Gastroesophageal sphincter (tissue), 4 donors: ENCODE measurements around the gene ANKS6. TPM values are rescaled to one million over a fixed set of nuclear protein-coding genes. Genes with fewer than 3 reads are reported as not detected.

Experiments used
- ATAC-seq: fragments of 150-250 bp; one replicate; pipeline ENCODE4 v1.9.1; 2016; ENCODE audit warnings: mild to moderate bottlenecking, moderate library complexity
- H3K27ac ChIP-seq, 4 donors: fragments of 200-600 bp; sonication (generic) in 3 of 4; 1 replicate in 3 of 4; 2 replicates in 1 of 4; pipeline ENCODE4 v1.5.1; 2016 to 2019
- H3K27me3 ChIP-seq: fragments of 200-600 bp; sonication (generic); one replicate; pipeline ENCODE4 v1.5.1; 2019
- H3K36me3 ChIP-seq, 2 donors: fragments of 200-600 bp; sonication (generic); one replicate each; pipeline ENCODE4 v1.5.1; 2019; ENCODE audit warnings: control low read depth in 1 of 2
- H3K4me1 ChIP-seq, 3 donors: fragments of 200-600 bp; sonication (generic); 1 replicate in 2 of 3; 2 replicates in 1 of 3; pipeline ENCODE4 v1.5.1; 2016 to 2019; ENCODE audit warnings: control low read depth in 2 of 3
- H3K4me3 ChIP-seq, 2 donors: fragments of 200-600 bp; sonication (generic); one replicate each; pipeline ENCODE4 v1.5.1; 2019; ENCODE audit warnings: mild to moderate bottlenecking in 1 of 2, moderate library complexity in 1 of 2
- H3K9me3 ChIP-seq, 3 donors: fragments of 200-600 bp; sonication (generic); one replicate each; pipeline ENCODE4 v1.5.1; 2017 to 2019; ENCODE audit warnings: control low read depth in 2 of 3
- CTCF ChIP-seq, 4 experiments: fragments of 200-600 bp in 2 of 4; fragments of 450-650 bp in 2 of 4; sonication (generic) in 1 of 4; IDR thresholded peaks; one replicate each; pipeline ENCODE4 v1.5.1; 2017 to 2019; ENCODE audit warnings: antibody characterized with exemption in 4 of 4, mild to moderate bottlenecking in 2 of 4, moderate library complexity in 2 of 4
- EP300 ChIP-seq: sonication (generic); formaldehyde crosslinking; IDR thresholded peaks from one replicate; pipeline ENCODE4 v1.6.1; 2017; ENCODE audit warnings: antibody characterized with exemption, mild to moderate bottlenecking
- POLR2A ChIP-seq, 2 donors: fragments of 450-650 bp; IDR thresholded peaks; one replicate each; pipeline ENCODE4 v1.6.1; 2017; ENCODE audit warnings: antibody characterized with exemption in 2 of 2, mild to moderate bottlenecking in 2 of 2, moderate library complexity in 1 of 2
- POLR2AphosphoS5 ChIP-seq: sonication (generic); formaldehyde crosslinking; IDR thresholded peaks from one replicate; pipeline ENCODE4 v1.6.1; 2017; ENCODE audit warnings: antibody characterized with exemption
- WGBS, 2 donors: methylation state at CpG; one replicate each; pipeline ENCODE4 v1.1.5; 2018; ENCODE audit warnings: low coverage in 1 of 2; 5-methylcytosine and 5-hydroxymethylcytosine counted together
- total RNA-seq, 4 donors: library from RNA; depleted of rRNA; stranded (reverse); fragments of >200 nt; gene quantifications; one replicate each; pipeline ENCODE4 v1.1.0, GENCODE V29; 2016

ANKS6 gene
- total RNA-seq, 4 donors from 2014 or later, result 17.6 to 38.4 (median 22.8) TPM

GRCh38 chr9:98702340-98702739 lies 94.0 kb downstream of the ANKS6 start:
- Histone ChIP-seq H3K9me3 (peaks cover 0 to 13% (median 0%) of the 10 kb centered on the region in 3 donors), H3K27me3 (peaks cover 80% of the 10 kb centered on the region), H3K36me3 (no peaks in the 10 kb centered on the region), H3K27ac (no peak overlapping the region), H3K4me1 (peaks cover 0 to 8% (median 5%) of the 10 kb centered on the region in 3 donors), H3K4me3 (no peak overlapping the region)
- 80 to 83% methylated on average over 1 to 8 of the region's 8 CpGs for WGBS, 2 donors
- no peak for TF ChIP-seq POLR2AphosphoS5
- TF ChIP-seq CTCF (IDR thresholded peaks at IDR 0.05), result no peak
- TF ChIP-seq POLR2A (IDR thresholded peaks at IDR 0.05), result no peak
- no peak for TF ChIP-seq EP300
- no peak for ATAC-seq

- WGBS, 2 donors, result 79 to 83% methylated on average over 5 to 7 of the region's 7 CpGs
- Histone ChIP-seq H3K9me3 (peaks cover 0 to 13% (median 0%) of the 10 kb centered on the region in 3 donors), H3K36me3 (no peaks in the 10 kb centered on the region), H3K27me3 (peaks cover 80% of the 10 kb centered on the region), H3K27ac (no peak overlapping the region), H3K4me1 (peaks cover 0 to under 1% (median 0%) of the 10 kb centered on the region in 3 donors), H3K4me3 (no peak overlapping the region)
- no peak for ATAC-seq
- TF ChIP-seq POLR2A (IDR thresholded peaks at IDR 0.05) (no peak), CTCF (IDR thresholded peaks at IDR 0.05) (no peak), POLR2AphosphoS5 (no peak)
These were observed 94.8 kb downstream of the ANKS6 start for GRCh38 chr9:98701576-98701975.

GRCh38 chr9:98700801-98701200 lies 95.6 kb downstream of the ANKS6 start:
- H3K4me3 ChIP-seq, result no peak overlapping the region
- ATAC-seq, result no peak
- H3K9me3 ChIP-seq, result peaks cover 0 to 13% (median 0%) of the 10 kb centered on the region in 3 donors
- H3K4me1 ChIP-seq, result no peaks in the 10 kb centered on the region
- no peak for TF ChIP-seq CTCF (IDR thresholded peaks at IDR 0.05)
- TF ChIP-seq EP300, result no peak
- no peak for TF ChIP-seq POLR2AphosphoS5
- no peak for TF ChIP-seq POLR2A (IDR thresholded peaks at IDR 0.05)
- H3K27me3 ChIP-seq, result peaks cover 80% of the 10 kb centered on the region
- H3K27ac ChIP-seq, result no peak overlapping the region
- no peaks in the 10 kb centered on the region for H3K36me3 ChIP-seq
- 58 to 66% methylated on average over 4 of the region's 4 CpGs for WGBS, 2 donors

- Histone ChIP-seq H3K27ac (no peak overlapping the region), H3K27me3 (peaks cover 70% of the 10 kb centered on the region), H3K4me1 (no peaks in the 10 kb centered on the region), H3K4me3 (no peak overlapping the region), H3K9me3 (peaks cover 0 to 13% (median 0%) of the 10 kb centered on the region in 3 donors), H3K36me3 (no peaks in the 10 kb centered on the region)
- no peak for ATAC-seq
- TF ChIP-seq POLR2AphosphoS5, result no peak
- TF ChIP-seq EP300, result no peak
- TF ChIP-seq CTCF (IDR thresholded peaks at IDR 0.05), result no peak
- TF ChIP-seq POLR2A (IDR thresholded peaks at IDR 0.05), result no peak
- 61 to 85% methylated on average over 4 of the region's 6 CpGs for WGBS, 2 donors
These were observed 97.5 kb downstream of the ANKS6 start for GRCh38 chr9:98698856-98699255.

GRCh38 chr9:98694943-98695342 lies 101.4 kb downstream of the ANKS6 start:
- H3K4me3 ChIP-seq, result no peak overlapping the region
- TF ChIP-seq POLR2A (IDR thresholded peaks at IDR 0.05) (no peak), POLR2AphosphoS5 (no peak), EP300 (no peak), CTCF (IDR thresholded peaks at IDR 0.05) (no peak)
- H3K36me3 ChIP-seq, result no peaks in the 10 kb centered on the region
- H3K27ac ChIP-seq, result no peak overlapping the region
- 64 to 100% methylated on average over 1 of the region's 2 CpGs for WGBS, 2 donors
- peaks cover 40% of the 10 kb centered on the region for H3K27me3 ChIP-seq
- H3K9me3 ChIP-seq, result no peaks in the 10 kb centered on the region
- ATAC-seq, result no peak
- no peaks in the 10 kb centered on the region for H3K4me1 ChIP-seq
